ENCODE results near the gene ATP11C. TPM values are rescaled to one million over a fixed set of nuclear protein-coding genes. Genes with fewer than 3 reads are reported as not detected.

The ATP11C gene
- total and polyA plus RNA-seq, 7 donors = 2.1 to 3.9 (median 3.0) TPM

DNA sequence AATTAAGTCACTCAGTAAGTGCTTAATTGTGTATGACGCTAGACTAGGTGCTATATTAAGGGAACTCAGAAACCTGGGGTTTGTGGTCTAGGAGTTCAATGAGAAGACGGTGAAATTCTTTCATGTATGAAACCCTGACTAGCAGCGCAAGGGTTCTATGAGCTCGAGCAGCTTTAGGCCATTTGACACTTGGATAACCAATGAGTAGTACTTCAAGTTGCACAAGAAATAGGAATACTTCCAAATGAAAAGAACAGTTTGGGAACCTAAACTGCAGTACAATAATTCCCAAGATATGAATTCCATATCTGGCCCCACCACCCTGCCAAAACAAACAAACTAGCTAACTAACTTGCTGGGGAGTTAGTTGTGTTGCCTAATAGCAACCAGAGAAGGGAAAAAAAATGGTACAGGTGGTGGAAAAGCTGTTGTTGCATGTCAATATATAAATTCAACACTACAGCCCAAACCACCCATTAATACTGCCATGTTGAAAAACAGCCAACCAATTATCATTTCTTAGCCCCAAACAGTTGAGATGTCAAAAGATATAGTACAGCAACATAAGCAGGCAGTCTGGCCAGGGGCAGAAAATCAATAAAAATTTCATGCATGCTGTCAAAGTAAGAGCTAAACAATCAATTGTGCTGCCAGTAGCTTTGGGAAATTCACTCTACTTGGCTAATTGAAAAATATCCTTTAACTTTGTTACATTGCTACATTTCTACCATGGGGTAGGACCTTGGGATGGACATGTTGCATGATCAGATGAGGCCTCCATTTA, 170.3 kb downstream of the ATP11C start:
- Histone ChIP-seq H3K36me3 (ENCODE audit: insufficient read depth in 1 of 2, low read depth in 1 of 2) (peaks cover 0 to 3% of the 10 kb centered on the region in 2 donors), H3K27ac (no peak overlapping the region), H3K27me3 (ENCODE audit: insufficient read depth in 3 of 3, low read length in 2 of 3) (no peaks in the 10 kb centered on the region), H3K9me3 (no peaks in the 10 kb centered on the region), H3K4me1 (no peaks in the 10 kb centered on the region), H3K4me3 (no peak overlapping the region)
- intact Hi-C loops (cut with DNase I) = no loop called here
- 84 to 87% (median 85%) methylated on average over 4 of the region's 4 CpGs for WGBS, 3 donors
- DNase-seq (peak in 1 of 2 donors; percentile 12), ATAC-seq (peak in 1 of 4 donors; percentile 22)
- TF ChIP-seq, protein P1, sequence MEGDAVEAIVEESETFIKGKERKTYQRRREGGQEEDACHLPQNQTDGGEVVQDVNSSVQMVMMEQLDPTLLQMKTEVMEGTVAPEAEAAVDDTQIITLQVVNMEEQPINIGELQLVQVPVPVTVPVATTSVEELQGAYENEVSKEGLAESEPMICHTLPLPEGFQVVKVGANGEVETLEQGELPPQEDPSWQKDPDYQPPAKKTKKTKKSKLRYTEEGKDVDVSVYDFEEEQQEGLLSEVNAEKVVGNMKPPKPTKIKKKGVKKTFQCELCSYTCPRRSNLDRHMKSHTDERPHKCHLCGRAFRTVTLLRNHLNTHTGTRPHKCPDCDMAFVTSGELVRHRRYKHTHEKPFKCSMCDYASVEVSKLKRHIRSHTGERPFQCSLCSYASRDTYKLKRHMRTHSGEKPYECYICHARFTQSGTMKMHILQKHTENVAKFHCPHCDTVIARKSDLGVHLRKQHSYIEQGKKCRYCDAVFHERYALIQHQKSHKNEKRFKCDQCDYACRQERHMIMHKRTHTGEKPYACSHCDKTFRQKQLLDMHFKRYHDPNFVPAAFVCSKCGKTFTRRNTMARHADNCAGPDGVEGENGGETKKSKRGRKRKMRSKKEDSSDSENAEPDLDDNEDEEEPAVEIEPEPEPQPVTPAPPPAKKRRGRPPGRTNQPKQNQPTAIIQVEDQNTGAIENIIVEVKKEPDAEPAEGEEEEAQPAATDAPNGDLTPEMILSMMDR (IDR thresholded peaks at IDR 0.05) = no peak

DNA sequence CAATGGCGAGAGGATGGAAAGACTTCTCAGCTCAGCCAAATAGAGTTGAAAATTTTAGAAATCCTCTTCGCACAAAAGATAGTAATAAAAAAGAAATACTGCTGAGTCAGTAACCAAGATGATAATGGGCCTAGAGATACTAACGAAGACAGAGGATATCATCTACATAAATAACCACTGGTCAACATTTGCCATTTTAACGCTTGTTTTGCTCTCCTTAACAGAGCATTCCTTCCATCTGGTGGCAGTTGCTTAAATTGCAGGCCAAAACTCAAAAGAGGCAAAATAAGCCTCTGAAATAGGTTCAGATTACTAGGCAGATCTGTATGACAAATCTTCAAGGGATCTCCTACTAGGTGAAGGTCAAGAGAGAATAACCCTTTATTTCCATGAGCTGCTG, 173.2 kb downstream of the ATP11C start:
- 61 to 84% (median 77%) methylated on average over 4 of the region's 4 CpGs for WGBS, 3 donors
- TF ChIP-seq, protein P1 (IDR thresholded peaks at IDR 0.05) = peak; percentile 18
- no peaks in the 10 kb centered on the region for H3K27me3 ChIP-seq (ENCODE audit: insufficient read depth in 3 of 3, low read length in 2 of 3)
- DNase-seq (no peak), ATAC-seq (no peak)
- no peak overlapping the region for H3K4me3 ChIP-seq
- H3K4me1 ChIP-seq = no peaks in the 10 kb centered on the region
- peaks cover 5% of the 10 kb centered on the region for H3K9me3 ChIP-seq
- no peak overlapping the region for H3K27ac ChIP-seq
- no peaks in the 10 kb centered on the region for H3K36me3 ChIP-seq (ENCODE audit: insufficient read depth in 1 of 2, low read depth in 1 of 2)
- intact Hi-C loops (cut with DNase I) = loop anchor here in 1 of 2 donors (10.0 kb wide), 1 partner anchor 1035 kb away; no protein-coding TSS in a partner anchor

DNA sequence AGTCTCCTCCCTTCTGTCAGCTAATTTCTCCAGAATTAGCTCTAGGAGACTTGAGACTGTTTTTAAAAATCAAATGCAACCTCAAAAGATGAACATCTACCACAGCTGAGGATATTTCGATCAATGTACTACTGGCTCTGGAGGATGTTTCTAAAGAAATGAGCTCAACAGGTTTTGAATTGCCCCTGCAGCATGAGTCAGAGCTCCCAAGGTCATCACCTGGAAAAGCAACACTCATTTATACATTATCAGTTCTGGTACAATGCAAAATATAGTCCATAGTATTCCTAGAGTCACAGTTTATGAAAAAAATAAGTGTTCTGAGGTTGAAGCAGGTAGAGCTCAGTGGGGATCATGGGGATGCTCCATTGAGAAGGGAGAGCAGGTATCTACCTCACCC, 174.0 kb downstream of the ATP11C start:
- intact Hi-C loops (cut with DNase I) = loop anchor here in 1 of 2 donors (10.0 kb wide), 1 partner anchor 1034 kb away; no protein-coding TSS in a partner anchor
- WGBS, 3 donors = 86 to 97% (median 87%) methylated on average over 1 of the region's 1 CpG
- Histone ChIP-seq H3K27ac (no peak overlapping the region), H3K27me3 (ENCODE audit: insufficient read depth in 3 of 3, low read length in 2 of 3) (no peaks in the 10 kb centered on the region), H3K4me1 (no peaks in the 10 kb centered on the region), H3K36me3 (ENCODE audit: insufficient read depth in 1 of 2, low read depth in 1 of 2) (no peaks in the 10 kb centered on the region), H3K9me3 (peaks cover 11% of the 10 kb centered on the region), H3K4me3 (no peak overlapping the region)
- DNase-seq (no peak), ATAC-seq (no peak)
- TF ChIP-seq, protein P1 (IDR thresholded peaks at IDR 0.05) = no peak

DNA sequence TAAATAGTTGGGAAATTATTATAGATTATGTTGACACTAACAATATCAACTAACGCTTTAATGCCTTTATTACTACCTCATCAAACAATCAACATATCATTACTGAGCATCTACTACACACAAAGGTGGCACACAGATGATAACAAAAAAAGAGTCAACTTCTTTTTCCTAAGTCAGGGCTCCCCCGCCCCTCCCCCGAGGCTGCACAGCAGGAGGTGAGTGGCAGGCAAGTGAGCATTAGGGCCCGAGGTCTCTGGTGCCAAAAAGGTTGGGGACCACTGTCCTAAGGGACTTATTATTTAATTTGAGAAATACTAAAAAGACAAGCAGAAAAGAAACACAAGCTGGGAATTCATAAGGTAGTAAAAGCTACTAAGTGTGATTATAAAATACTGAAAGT, 174.6 kb downstream of the ATP11C start:
- Histone ChIP-seq H3K9me3 (peaks cover 12% of the 10 kb centered on the region), H3K4me1 (no peaks in the 10 kb centered on the region), H3K4me3 (no peak overlapping the region), H3K27ac (no peak overlapping the region), H3K27me3 (ENCODE audit: insufficient read depth in 3 of 3, low read length in 2 of 3) (no peaks in the 10 kb centered on the region), H3K36me3 (ENCODE audit: insufficient read depth in 1 of 2, low read depth in 1 of 2) (no peaks in the 10 kb centered on the region)
- intact Hi-C loops (cut with DNase I) = loop anchor here in 1 of 2 donors (10.0 kb wide), 1 partner anchor 1033 kb away; no protein-coding TSS in a partner anchor
- DNase-seq (no peak), ATAC-seq (no peak)
- WGBS, 3 donors = 66 to 87% (median 81%) methylated on average over 4 of the region's 4 CpGs
- TF ChIP-seq, protein P1 (IDR thresholded peaks at IDR 0.05) = no peak

All from psoas muscle (tissue), 8 donors.